SW480 (cell line): ENCODE results near the gene CEMIP2.

ENCODE experiments used
- DNase-seq: peaks from one replicate; pipeline ENCODE4 v3.0.0-alpha.2; 2016; ENCODE audit warnings: low spot score

CEMIP2 gene

GRCh38 chr9:71644819-71645362, 123.4 kb downstream of the CEMIP2 start:
- no peak for DNase-seq

DNA sequence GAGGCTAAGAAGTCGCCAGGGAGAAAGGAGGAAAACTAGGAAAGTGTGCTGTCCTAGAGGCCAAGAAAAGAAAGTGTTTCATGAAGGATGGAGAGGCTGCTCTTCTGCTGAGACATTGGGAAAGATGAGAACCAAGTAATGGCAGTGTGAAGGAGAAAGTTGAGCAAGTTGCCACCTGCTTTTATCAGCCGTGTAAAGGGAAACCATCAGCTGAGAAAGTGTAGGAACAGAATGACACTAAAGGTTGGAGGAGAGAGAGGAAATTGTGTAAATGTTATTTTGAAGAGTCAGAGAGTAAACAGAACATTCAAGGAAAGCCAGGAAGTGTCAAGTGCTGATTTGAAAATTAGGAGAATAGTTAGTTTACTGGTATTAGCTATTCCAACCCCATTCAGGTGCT, 125.0 kb downstream of the CEMIP2 start:
- no peak for DNase-seq

- no peak for DNase-seq
Observed at GRCh38 chr9:71642056-71642455, 126.3 kb downstream of the CEMIP2 start.

GRCh38 chr9:71638627-71639026, 129.7 kb downstream of the CEMIP2 start:
- no peak for DNase-seq

DNA sequence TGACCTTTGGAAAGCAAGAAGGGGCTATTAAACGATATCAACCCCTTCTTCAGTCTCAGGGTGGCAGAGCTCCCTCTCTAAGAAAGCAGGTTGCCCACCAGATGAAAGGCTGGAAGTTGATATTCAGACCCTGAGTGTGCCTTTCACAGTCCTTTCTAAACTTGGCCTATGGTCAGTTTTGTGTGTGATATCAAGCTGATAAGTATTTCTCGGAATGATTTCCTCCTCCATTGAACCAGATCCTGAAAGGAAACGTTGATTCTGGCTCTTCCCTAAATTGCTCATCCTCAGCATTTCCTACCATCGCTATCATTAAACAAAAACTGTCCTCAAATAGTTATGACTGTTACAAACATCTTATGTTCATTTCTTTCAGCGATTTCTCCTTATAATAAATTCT, 130.4 kb downstream of the CEMIP2 start:
- DNase-seq = no peak

GRCh38 chr9:71637375-71637774, 130.9 kb downstream of the CEMIP2 start:
- DNase-seq = no peak

DNA sequence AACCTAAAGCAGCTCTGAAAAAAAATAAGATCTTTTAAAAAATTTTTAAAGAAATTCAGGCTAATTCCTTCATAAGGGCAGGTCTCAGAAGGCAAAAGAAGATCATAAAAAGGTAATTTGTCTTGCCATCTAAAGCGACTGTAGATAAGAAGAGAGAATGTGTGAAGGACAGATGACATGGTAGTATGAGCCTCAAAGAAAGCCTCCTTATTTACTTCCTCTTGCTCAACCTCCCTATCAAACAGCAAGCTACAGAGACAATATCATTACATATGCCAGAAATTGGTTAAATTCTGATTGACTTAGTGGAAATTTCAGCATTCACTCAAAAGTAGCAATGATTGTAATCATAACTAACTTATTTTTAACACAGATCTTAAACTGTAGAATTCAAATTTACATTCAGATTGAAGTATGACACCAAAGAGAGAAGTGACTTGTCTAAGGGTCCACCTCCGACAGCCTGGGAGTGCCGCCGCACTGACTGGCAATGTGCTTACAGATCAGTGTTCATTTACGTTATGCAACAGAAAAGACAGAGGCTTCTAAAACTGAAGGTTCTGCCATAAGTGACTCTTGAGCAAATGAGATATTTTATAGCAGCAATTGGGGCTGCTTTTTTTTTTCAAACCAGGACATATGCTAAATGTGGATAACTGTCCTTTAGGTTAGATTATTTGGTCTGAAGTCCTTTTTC, 132.0 kb downstream of the CEMIP2 start:
- DNase-seq = no peak

GRCh38 chr9:71634752-71635151, 133.6 kb downstream of the CEMIP2 start:
- no peak for DNase-seq
